Stomach (tissue), 4 donors: ENCODE data around the gene PTPN2.

Experiments
- CTCF ChIP-seq, 7 experiments: fragments of 450-650 bp in 4 of 7; fragments of 200-600 bp in 3 of 7; sonication (generic) in 3 of 7; IDR thresholded peaks; one replicate each; pipeline ENCODE4 v1.5.1; 2016 to 2019; ENCODE audit warnings: antibody characterized with exemption in 7 of 7, control low read depth in 2 of 7, mild to moderate bottlenecking in 1 of 7
- POLR2A ChIP-seq, 4 donors: fragments of 450-650 bp; IDR thresholded peaks; one replicate each; pipeline ENCODE4 v1.6.1; 2016; ENCODE audit warnings: antibody characterized with exemption in 4 of 4, control low read depth in 2 of 4, mild to moderate bottlenecking in 1 of 4, moderate library complexity in 1 of 4

- TF ChIP-seq CTCF (IDR thresholded peaks at IDR 0.05) = no peak
- TF ChIP-seq POLR2A (IDR thresholded peaks at IDR 0.05) = no peak
Measured at GRCh38 chr18:12839526-12840196, 44.4 kb downstream of the PTPN2 start.
